Activated naive CD4-positive, alpha-beta T cell treated with Interleukin-2 at 50 U/mL for 16 hours (primary cell): ENCODE results near the gene COLQ.
"Not testable (repeated sequence)": the region's sequence is repeated elsewhere in the genome, so short reads cannot be mapped to it uniquely, and the experiment has no call there.

Experiments
- DNase-seq: peaks from one replicate; pipeline ENCODE4 v3.0.0-alpha.2; 2020

The COLQ gene

DNA sequence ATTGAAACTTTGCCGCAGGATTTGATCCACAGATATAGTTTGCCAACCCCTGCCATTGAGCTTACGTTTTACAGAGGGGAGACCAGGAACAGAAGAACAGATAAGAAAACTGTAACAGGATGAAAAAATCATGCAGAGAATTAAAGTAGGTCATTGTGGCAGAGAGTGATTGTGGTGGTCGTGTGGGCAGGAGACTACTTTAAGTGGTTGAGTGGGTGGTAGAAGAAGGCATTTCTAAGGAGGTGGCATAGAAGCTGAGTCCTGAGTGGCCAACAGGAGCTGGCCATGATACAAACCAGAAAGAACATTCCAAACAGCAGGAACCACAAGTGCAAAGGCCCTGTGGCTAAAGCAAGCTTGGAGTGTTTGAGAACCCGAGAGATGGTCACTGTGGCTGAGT lies 34.5 kb downstream of the COLQ start:
- no peak for DNase-seq

DNA sequence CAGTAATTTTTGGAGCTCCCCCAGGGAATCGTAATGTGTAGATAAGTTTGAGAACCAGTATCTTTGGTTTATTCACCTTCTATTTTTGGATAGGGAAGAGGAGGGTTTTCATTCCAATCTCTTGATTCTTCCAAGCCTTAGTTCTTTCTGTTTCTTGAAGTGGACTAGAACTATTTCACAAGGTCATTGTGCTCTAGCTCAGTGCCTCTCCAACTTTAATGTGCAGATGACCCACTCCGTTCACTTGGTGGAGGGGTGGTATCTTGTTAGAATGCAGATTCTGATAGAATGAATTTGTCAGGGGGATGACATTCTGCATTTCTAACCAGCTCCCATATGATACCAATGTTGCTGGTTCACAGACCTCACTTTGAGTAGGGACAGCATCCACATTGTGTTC lies 35.5 kb downstream of the COLQ start:
- no peak for DNase-seq

DNA sequence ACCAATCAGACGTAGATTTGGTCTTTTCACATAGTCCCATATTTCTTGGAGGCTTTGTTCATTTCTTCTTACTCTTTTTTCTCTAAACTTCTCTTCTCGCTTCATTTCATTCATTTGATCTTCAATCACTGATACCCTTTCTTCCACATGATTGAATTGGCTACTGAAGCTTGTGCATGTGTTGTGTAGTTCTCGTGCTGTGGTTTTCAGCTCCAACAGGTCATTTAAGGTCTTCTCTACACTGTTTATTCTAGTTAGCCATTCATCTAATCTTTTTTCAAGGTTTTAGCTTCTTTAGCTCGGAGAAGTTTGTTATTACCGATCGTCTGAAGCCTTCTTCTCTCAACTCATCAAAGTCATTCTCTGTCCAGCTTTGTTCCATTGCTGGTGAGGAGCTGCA lies 37.0 kb downstream of the COLQ start:
- DNase-seq, result not testable (repeated sequence)

DNA sequence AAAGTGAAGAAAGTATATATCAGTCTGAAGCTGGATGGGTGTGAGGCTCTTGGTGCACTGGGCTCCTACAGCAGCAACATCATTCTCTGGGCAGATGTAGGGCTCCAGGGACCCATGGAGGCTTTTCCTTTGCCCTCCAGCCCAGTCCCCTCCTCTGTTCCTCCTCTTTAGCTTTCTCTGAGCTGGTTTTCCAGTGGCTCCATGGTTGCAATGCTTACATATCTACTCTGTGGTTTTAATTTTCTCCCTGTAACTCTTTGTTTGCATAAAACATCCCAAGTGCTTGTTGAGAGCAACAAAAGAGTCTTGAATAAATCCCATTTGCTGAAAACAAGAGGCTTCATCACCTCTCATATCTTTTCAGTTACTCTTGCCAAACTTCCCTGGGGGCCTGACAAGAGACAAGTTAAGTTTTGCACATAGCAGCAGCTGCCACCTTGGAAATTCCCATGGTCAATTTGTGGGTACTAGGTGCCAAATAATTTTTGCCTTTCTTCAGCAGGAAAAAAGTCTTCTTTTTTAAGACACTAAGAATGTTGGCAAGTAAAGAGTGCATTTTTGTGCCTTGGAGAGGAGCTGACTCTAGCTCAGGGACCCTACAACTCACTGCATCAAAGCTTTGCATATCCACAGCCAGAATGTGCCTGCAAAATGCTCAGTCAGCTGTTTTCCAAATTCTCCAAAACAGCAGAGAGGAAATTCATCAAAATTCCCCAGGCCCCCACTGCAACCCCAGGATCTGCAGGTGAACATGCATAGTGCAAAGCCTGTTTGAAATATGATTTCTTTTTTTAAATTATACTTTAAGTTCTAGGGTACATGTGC lies 41.9 kb downstream of the COLQ start:
- no peak for DNase-seq

DNA sequence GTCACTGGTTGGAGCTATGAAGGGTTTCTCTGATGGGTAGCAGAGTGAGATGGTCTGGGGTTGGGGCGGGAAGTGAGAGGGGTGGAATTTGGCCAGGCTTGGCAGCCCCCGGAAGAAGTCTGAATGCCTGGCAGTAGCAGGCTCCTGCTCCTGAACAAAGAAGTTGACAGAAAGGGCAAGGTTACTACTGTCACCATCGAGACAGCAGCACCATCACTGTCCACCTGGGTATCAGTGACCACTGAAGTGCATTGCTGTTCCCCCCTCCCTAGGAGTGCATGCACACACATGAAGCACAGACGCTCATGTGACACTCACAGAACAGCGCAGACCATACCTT lies 42.9 kb downstream of the COLQ start:
- DNase-seq, result no peak

DNA sequence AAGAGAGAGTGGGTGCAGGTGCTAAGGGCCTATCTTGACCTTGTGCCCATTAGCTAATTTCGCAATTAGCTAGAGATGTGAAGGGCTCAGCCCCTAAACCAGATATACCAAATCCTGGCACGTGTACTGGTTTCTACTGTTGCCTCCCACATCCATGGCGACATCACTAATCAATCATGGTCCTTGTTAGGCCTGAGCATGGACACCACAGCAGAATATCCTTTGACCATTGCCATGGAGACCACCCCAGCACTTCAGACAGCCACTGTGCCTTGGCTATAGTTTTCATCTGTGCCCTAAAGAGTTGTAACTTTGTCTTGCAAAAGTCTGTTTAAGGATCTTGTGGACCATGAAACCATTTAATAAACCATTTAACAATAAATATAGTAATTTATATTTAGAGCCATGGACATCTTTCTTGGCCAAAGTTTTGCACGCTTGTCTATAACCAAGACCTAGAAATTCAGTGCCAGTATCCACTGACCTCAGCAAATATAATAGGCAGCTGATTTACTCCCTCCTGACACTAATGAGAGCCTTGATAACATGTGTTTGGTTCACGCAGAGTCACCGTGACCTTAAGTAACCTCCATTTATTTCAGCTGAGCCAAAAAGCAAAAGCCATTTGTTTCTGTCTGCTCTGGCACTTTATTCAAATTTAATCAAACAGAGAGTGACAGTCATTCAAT lies 43.4 kb downstream of the COLQ start:
- no peak for DNase-seq

DNA sequence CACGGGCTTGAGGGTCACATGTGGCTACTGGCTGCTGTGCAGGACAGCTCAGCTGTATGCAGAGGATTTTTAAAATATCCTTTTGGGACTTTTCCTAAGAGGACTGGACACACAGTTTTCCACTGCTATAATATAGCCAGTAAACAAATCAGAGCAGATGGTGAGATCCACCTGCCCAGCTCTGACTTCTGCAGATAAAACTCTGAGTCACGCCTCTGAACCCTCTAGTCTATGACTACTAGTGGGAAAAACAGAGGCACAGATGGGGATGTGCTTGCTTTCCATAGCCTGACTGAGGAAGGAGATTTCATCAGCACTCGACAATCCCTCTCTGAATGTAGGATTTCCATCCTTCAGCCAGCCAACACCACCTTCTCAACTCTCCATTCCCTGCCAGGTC lies 45.1 kb downstream of the COLQ start:
- no peak for DNase-seq

DNA sequence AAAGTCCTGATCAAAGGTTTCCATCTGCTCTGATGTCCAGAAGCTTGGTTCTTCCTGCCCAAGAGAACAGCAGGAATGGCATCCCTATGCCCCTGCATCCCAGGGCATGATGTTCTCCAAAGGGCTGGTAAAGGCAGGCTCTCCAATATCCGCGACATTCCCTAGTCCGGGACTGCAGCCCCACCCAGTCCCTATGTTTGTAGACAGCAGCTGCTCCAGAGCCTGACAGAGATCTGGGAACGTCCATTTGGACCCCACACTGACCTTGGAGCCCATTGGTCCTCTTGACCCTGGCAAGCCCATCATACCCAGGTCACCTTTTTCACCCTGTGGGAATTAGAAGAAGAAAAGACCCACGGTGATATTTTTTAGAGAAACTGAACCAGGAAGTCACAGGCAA lies 46.3 kb downstream of the COLQ start:
- no peak for DNase-seq

DNA sequence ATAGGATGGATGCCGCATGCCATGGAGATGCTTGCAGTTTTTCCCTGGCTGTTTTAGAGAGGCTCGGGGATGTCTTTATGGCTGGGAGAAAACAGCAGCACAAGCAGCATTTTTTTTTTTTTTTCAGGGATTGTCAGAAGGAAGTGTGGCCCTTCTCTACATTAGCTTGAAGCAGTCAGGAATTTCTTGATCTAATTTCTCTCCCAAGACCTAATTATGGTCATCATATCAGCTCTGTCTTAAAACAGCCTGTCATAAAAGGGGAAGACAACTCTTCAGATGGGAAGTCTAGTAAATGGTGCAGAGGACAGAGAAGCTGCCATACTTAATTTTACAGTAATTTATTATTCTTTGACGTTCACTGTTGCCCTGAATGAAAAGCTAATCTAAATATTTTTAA lies 49.6 kb downstream of the COLQ start:
- no peak for DNase-seq

DNA sequence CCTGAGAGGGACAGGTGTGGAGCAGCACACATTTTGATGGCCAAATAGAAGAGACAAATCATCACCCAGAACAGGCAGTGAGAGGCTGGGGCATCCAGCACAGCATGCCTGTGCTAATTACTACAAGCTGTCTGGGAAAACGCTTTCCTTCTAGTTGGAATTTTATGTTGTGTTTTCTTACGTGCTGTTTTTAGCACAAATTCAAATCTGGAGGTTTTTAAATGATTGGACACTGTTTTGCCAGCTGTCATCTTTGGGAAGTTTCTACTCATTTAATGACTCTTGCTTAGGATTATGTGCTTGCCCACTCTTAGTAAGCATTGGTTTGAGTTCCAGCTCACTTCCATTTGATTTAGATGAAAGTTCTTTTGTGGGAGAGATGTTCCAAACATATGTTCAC lies 50.7 kb downstream of the COLQ start:
- DNase-seq, result no peak

DNA sequence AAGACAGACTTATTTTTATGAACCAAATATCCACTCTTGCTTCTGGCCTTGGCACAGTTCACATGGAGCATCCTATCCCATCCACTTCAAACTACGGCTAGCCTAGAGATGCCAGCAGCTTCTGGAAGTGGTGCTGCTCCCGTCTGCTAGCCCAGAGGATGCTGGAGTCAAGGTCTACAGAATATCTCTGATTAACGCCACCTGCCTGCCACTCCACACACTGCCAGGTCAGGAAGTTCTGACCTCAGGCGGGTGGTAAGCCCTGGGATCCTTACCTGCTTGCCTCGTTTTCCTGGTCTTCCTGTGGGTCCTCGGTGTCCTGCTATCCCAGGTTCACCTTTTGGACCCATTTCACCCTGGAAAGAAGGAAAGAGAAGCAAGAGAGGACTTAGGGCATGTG lies 51.2 kb downstream of the COLQ start:
- DNase-seq, result no peak

DNA sequence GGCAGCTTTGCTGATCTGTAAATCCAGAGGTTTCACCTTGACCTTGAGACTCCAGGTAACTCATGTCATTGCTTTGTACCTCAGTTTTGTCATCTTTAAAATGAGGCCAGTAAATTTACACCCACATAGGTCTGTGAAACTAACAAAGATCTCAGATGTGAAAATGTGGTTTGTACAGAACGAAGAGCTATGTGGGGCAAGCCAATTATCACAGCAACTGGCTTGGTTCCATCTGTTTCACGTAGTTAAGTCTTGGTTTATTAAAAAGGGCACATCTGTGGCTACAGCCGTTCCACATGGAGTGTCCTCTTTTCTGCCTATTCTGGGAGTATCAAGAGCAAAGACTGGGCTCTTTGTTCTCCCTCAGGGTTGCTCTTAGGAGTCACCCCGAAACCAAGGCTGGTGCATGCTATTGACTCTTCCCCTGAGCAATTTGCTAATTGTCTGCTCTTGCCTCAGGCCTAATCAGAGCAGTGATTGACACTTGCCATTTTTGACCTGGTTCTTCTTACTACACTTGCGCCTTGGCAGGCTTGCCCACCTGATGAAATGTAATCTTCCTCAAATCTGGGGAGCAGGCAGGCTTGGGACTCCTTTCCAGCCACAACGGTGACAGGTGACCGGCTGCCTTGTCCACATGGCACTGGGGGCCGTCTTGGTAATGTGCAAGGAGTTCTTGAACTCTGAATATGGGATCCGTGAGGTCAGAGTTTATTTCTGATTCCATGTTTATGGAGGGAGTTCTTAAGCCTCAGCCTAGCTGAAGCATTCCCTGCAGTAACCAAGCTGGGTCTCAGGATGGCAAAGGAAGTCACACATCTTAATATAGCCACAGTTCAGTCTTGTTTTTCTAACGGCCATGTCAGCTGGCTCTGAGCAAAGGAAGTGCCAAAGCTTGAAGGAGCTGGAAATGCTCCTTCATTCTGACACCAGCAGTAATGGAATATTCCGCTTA lies 54.0 kb downstream of the COLQ start:
- no peak for DNase-seq

DNA sequence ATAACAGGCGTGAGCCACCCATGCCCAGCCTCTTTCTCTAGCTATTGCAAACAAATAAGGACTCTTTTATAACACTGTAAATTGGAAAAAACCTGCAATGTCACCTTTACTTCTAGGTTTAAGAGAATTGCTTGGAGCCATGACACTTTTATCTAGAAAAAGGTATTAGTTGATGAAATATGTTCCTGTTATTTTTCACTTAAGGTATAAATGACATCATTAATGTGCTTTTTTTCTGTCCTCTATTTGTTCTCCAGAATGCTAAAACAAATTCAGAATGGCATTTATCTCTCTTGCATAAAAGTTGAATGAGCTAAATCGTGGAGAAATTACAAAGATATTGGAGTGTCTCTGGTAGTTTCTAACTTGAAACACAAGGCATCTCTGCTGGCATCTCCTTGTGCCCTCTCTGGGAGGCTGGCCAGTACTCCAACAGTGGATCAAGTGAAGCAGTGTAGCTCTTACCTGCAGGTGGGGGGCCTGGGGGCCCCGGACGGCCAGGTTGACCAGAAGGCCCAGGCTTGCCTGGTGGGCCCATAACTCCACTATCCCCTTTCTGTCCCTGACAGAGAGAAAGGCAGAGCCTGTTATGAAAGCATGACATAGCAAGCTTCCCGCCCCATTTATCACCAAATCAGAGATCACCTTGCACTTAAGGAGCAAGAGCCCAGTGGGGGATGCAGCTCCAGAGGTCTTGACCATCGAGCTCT lies 55.5 kb downstream of the COLQ start:
- DNase-seq, result no peak

DNA sequence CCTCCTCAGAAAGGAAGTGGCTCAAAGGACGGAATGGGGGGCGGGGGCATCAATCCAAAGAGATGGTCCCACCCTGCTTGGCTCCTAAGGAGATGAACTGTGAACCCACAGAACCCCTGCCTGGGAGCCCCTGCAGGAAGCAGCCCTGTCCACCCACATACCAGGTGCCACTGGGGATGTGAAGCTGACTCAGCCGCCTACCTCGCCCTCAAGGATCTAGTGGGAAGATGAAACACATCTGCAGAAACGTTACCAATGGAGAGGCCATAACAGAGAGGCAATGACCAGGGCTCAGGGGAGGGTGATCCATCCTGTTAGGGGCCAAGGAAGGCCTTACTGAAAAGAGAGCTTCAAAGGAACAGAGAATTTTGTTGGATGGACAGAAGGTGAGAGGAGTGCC lies 59.1 kb downstream of the COLQ start:
- DNase-seq, result peak; percentile 11

DNA sequence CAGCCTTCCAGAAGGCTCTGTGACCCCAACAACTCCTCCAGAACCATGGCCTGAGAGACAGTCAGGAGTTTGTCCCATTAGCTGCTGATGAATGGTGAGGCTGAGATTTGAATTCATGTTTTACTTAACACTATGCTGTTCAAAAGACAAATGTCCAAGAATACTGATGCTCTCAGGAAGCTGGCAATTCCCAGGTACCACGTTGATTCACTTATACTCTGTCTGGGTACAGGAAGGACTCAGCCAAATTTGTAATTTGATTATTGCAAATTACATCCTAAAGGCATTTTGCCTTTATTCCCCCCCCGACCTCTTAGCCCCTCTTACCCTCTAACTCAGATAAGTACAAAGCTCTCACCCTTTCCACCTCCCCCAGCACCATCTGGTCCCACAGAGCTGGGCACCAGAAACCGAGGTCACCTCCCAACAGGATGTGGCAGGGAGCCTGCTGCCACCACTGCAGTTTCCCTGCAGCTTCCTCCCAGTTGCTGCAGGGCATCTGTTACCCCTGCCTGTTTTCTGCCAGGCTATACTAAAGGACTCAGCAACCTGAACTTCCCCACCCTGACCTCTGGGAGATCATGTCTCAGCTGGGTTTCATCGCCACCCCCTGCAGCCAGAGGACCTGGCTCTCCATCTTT lies 60.5 kb downstream of the COLQ start:
- DNase-seq, result no peak

DNA sequence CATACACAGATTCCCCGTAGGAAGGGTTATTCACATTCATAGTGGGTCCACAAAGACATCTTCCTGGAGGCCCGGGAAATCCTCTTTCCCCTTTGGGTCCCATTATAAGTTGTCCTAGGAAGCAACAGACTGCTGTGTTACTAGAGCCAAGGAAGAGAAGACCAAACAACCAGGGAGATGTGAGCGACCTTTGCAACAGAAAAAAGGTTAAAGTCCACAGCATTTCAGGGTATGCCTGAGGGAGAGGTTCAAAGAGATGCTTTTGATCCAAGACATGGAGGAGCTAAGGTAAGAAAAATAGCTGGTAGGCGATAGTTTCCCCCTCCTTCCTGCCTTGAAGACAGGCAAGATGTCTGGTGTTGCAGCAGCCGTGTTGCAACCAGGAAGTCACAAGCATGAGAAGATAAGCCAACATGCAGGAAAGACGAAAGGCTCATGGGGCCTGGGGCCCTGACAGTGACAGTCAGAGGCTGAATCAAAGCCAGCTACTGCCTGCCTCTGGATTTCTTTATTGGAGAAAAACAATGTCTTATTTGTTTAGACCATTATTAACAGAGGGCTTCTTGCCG lies 63.2 kb downstream of the COLQ start:
- DNase-seq, result no peak

DNA sequence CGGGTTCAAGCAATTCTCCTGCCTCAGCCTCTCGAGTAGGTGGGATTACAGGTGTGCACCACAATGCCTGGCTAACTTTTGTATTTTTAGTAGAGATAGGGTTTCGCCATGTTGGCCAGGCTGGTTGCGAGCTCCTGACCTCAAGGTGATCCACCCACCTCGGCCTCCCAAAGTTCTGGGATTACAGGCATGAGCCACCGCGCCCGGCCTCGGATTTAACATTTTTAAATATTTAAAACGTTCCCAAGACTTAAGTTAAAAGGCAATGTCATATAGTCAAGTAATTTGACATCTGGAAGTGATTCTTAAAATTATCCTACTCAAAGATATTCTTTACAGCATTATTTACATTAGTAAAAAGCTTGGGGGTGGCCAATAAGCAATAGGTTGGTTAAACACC lies 64.6 kb downstream of the COLQ start:
- DNase-seq, result not testable (repeated sequence)

DNA sequence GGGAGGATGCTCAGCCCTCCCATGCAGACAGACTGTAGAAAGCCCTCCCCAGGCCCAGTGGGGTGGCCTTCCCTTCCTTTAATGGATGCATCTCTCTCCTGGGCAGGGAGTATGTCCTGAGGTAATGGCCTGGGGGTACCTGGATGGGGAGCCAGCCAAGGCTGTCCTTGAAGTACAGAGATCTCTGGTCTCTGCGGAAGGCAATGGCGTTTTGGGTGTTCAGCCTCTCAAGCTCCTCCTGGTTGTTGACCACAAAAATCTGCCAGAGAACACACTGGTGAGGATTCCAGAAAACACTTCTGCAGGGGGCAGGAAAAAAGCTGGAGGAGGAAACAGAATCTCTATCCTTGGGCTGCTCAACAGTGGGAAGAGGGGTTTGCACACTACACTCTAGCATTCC lies 65.2 kb downstream of the COLQ start:
- no peak for DNase-seq

DNA sequence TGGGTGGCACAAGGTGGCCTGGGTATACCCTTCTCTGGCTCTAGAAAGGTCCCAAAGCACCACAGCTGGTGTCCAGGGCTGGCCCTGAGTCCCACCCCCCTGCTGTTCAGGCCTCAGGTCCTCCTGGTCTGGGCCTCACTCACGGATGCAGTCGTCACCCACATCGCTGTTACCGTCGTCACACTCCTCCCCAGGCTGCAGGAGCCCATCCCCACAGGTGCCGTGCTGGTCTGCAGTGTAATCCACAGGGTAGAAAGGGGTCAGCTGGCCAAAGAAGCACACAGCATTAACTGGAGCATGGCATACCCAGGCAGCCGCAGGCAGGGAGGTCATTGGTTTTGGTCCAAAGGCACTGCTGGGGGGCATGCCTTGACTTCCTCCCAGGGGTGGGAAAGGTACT lies 65.8 kb downstream of the COLQ start:
- DNase-seq, result no peak

DNA sequence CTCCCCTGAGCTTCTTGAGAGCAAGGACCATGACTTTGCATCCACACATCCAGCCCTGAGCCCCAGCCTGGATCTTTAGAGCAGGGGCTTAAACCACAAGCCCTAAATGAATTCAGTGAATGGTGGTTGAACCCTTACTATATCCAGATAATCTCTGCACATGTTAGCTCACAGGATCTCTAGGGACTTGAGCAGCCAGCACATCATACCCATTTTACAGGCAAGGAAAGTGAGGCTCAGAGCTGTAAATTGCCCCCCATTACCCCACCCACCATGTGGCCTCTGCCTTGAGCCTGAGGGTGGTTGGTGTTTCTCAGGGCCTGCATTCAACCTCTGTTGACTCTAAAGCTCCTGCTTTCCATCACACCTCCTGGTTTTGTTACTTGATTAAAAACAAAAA lies 66.5 kb downstream of the COLQ start:
- no peak for DNase-seq

DNA sequence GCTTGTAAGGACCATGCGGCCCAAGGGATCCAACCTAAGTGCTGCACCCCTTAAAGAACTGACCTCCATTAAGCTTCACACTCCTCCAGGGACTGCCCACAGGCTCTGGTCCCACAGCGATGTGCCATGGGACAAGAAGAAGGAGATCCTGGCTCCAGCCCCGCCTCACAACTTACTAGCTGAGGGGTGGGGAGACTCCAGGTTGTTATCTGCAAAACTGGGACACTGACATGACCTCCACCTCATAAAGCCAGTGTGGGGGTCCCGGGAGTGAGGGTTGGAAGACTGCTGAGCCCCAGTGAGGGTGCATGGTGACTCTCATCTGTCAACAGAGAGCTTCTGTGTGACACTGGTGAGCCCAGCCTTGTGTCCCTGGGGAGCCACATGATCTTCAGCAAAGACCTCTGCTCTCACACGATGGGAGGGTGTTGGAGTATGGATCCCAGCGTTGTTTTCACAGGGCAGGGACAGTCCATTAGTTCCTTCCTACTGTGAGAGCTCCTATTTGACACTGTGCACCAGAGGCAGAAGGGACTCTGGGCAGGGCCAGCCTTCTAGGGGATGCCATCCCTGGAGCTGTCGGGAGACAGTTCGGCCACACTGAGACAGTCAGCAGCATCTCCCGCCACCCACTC lies 67.4 kb downstream of the COLQ start:
- DNase-seq, result no peak

DNA sequence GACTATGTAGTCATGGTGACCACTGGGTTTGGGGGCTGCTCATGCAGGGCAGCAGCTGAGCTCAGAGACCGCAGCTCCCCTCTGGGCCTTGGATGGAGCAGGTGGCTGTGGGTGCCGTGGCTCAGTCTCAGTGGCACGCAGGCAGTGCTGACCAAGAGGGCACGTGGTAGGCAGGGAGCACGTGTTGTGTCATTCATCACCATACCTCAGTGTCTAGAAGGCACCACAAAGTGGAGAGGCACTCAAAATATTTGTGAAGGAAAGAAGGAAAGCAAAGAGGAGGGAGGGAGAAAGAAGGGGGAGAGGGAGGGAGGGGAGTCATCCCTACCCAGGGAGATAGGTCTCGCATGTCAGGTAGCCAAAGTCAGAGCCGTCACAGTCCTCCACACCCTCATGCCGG lies 68.0 kb downstream of the COLQ start:
- DNase-seq, result no peak
